Vagina (tissue), 2 donors: ENCODE measurements around the gene DLG3. TPM values are rescaled to one million over a fixed set of nuclear protein-coding genes. Genes with fewer than 3 reads are reported as not detected.

Source experiments
- DNase-seq, 2 donors: peaks; one replicate each; pipeline ENCODE4 v3.0.0-alpha.2; 2017; ENCODE audit errors: extremely low spot score in 2 of 2
- H3K27ac ChIP-seq: fragments of 200-600 bp; sonication (generic); one replicate; pipeline ENCODE4 v1.5.1; 2019
- H3K27me3 ChIP-seq: fragments of 200-600 bp; sonication (generic); one replicate; pipeline ENCODE4 v1.5.1; 2019
- H3K36me3 ChIP-seq, 2 donors: fragments of 200-600 bp; sonication (generic); one replicate each; pipeline ENCODE4 v1.5.1; 2017 to 2019
- H3K4me1 ChIP-seq: fragments of 200-600 bp; sonication (generic); one replicate; pipeline ENCODE4 v1.5.1; 2019
- H3K4me3 ChIP-seq, 2 donors: fragments of 200-600 bp; sonication (generic); 1 replicate in 1 of 2; 2 replicates in 1 of 2; pipeline ENCODE4 v1.5.1; 2016 to 2019
- H3K9me3 ChIP-seq: fragments of 200-600 bp; sonication (generic); one replicate; pipeline ENCODE4 v1.5.1; 2019
- POLR2A ChIP-seq, 2 donors: fragments of 450-650 bp; IDR thresholded peaks; one replicate each; pipeline ENCODE4 v1.6.1; 2017; ENCODE audit warnings: antibody characterized with exemption in 2 of 2, mild to moderate bottlenecking in 2 of 2, moderate library complexity in 2 of 2
- POLR2AphosphoS5 ChIP-seq, 2 donors: sonication (generic); formaldehyde crosslinking; IDR thresholded peaks; one replicate each; pipeline ENCODE4 v1.9.0; 2017; ENCODE audit warnings: antibody characterized with exemption in 2 of 2, mild to moderate bottlenecking in 2 of 2, low read depth in 1 of 2; ENCODE audit not compliant: insufficient read depth in 1 of 2
- intact Hi-C: fragments of 100-400 bp; cut with DNase I; formaldehyde crosslinking; loops from one replicate; pipeline ENCODE4 v1.15.1; 2023
- total RNA-seq: library from RNA; depleted of rRNA; stranded (reverse); fragments of >200 nt; gene quantifications from one replicate; pipeline ENCODE4 v1.2.3, GENCODE V29; 2016
- TF ChIP-seq, protein P1 (sequence below), 3 experiments: fragments of 450-650 bp in 2 of 3; fragments of 200-600 bp in 1 of 3; sonication (generic) in 1 of 3; IDR thresholded peaks; one replicate each; pipeline ENCODE4 v1.5.1; 2017 to 2019; ENCODE audit warnings: antibody characterized with exemption in 3 of 3, mild to moderate bottlenecking in 2 of 3, moderate library complexity in 2 of 3

DLG3 gene
- total RNA-seq, 1 donor from 2014 or later = 27.0 TPM

- intact Hi-C loops = no loop called here
- no peaks in the 10 kb centered on the region for H3K4me1 ChIP-seq
- no peaks in the 10 kb centered on the region for H3K27me3 ChIP-seq
- no peak for DNase-seq
- no peak overlapping the region for H3K4me3 ChIP-seq
- TF ChIP-seq POLR2AphosphoS5 (IDR thresholded peaks at IDR 0.05; ENCODE audit: insufficient read depth in 1 of 2, low read depth in 1 of 2) (no peak), POLR2A (IDR thresholded peaks at IDR 0.05) (no peak)
- TF ChIP-seq, protein P1, sequence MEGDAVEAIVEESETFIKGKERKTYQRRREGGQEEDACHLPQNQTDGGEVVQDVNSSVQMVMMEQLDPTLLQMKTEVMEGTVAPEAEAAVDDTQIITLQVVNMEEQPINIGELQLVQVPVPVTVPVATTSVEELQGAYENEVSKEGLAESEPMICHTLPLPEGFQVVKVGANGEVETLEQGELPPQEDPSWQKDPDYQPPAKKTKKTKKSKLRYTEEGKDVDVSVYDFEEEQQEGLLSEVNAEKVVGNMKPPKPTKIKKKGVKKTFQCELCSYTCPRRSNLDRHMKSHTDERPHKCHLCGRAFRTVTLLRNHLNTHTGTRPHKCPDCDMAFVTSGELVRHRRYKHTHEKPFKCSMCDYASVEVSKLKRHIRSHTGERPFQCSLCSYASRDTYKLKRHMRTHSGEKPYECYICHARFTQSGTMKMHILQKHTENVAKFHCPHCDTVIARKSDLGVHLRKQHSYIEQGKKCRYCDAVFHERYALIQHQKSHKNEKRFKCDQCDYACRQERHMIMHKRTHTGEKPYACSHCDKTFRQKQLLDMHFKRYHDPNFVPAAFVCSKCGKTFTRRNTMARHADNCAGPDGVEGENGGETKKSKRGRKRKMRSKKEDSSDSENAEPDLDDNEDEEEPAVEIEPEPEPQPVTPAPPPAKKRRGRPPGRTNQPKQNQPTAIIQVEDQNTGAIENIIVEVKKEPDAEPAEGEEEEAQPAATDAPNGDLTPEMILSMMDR (IDR thresholded peaks at IDR 0.05) = no peak
- H3K27ac ChIP-seq = no peak overlapping the region
- no peaks in the 10 kb centered on the region for H3K9me3 ChIP-seq
- no peaks in the 10 kb centered on the region for H3K36me3 ChIP-seq
These were observed 33.2 kb upstream of the DLG3 start for GRCh38 chrX:70411475-70411874.

GRCh38 chrX:70421618-70422017, 23.0 kb upstream of the DLG3 start:
- no peaks in the 10 kb centered on the region for H3K27me3 ChIP-seq
- no peak overlapping the region for H3K27ac ChIP-seq
- no peak for TF ChIP-seq POLR2A (IDR thresholded peaks at IDR 0.05)
- TF ChIP-seq, protein P1 (IDR thresholded peaks at IDR 0.05) = no peak
- no peak for TF ChIP-seq POLR2AphosphoS5 (IDR thresholded peaks at IDR 0.05; ENCODE audit: insufficient read depth in 1 of 2, low read depth in 1 of 2)
- intact Hi-C loops = no loop called here
- no peaks in the 10 kb centered on the region for H3K9me3 ChIP-seq
- DNase-seq = no peak
- no peaks in the 10 kb centered on the region for H3K36me3 ChIP-seq
- H3K4me3 ChIP-seq = no peak overlapping the region
- H3K4me1 ChIP-seq = no peaks in the 10 kb centered on the region

- no peaks in the 10 kb centered on the region for H3K27me3 ChIP-seq
- intact Hi-C loops = no loop called here
These were observed 21.7 kb upstream of the DLG3 start, which contains the start of gene GDPD2 for GRCh38 chrX:70422851-70423341. TSS of gene GDPD2 (plus strand) at chrX:70423314. CDS start at chrX:70424985, 1,671 bp downstream.

GRCh38 chrX:70423936-70424675, 20.5 kb upstream of the DLG3 start:
- H3K27ac ChIP-seq = no peak overlapping the region
- no peaks in the 10 kb centered on the region for H3K36me3 ChIP-seq
- no peaks in the 10 kb centered on the region for H3K4me1 ChIP-seq
- H3K4me3 ChIP-seq = no peak overlapping the region
- no peaks in the 10 kb centered on the region for H3K9me3 ChIP-seq
- intact Hi-C loops = no loop called here
- TF ChIP-seq POLR2AphosphoS5 (IDR thresholded peaks at IDR 0.05; ENCODE audit: insufficient read depth in 1 of 2, low read depth in 1 of 2) (no peak), POLR2A (IDR thresholded peaks at IDR 0.05) (no peak)
- TF ChIP-seq, protein P1 (IDR thresholded peaks at IDR 0.05) = no peak
- no peaks in the 10 kb centered on the region for H3K27me3 ChIP-seq
- no peak for DNase-seq

More at GRCh38 chrX:70422851-70423341, 21.7 kb upstream of the DLG3 start, which contains the start of gene GDPD2:
- TF ChIP-seq POLR2A (IDR thresholded peaks at IDR 0.05) (no peak), POLR2AphosphoS5 (IDR thresholded peaks at IDR 0.05; ENCODE audit: insufficient read depth in 1 of 2, low read depth in 1 of 2) (no peak)
- TF ChIP-seq, protein P1 (IDR thresholded peaks at IDR 0.05) = no peak
- H3K4me3 ChIP-seq = no peak within 1 kb of the TSS
- H3K36me3 ChIP-seq = no peaks in the 10 kb centered on the region
- H3K4me1 ChIP-seq = no peaks in the 10 kb centered on the region
- DNase-seq = no peak
- H3K9me3 ChIP-seq = no peaks in the 10 kb centered on the region
- no peak within 1 kb of the TSS for H3K27ac ChIP-seq

- Histone ChIP-seq H3K4me1 (no peaks in the 10 kb centered on the region), H3K27me3 (no peaks in the 10 kb centered on the region), H3K27ac (no peak overlapping the region), H3K36me3 (no peaks in the 10 kb centered on the region), H3K4me3 (no peak overlapping the region), H3K9me3 (no peaks in the 10 kb centered on the region)
- TF ChIP-seq, protein P1 (IDR thresholded peaks at IDR 0.05) = no peak
- TF ChIP-seq POLR2AphosphoS5 (IDR thresholded peaks at IDR 0.05; ENCODE audit: insufficient read depth in 1 of 2, low read depth in 1 of 2) (no peak), POLR2A (IDR thresholded peaks at IDR 0.05) (no peak)
- intact Hi-C loops = no loop called here
- peak in 1 of 2 donors; percentile 95 for DNase-seq
These were observed 19.8 kb upstream of the DLG3 start for GRCh38 chrX:70424801-70425200.
